SW480 (cell line): ENCODE measurements around the gene TMEM176B.
"Not testable (repeated sequence)": the region's sequence is repeated elsewhere in the genome, so short reads cannot be mapped to it uniquely, and the experiment has no call there.

ENCODE experiments used
- DNase-seq: peaks from one replicate; pipeline ENCODE4 v3.0.0-alpha.2; 2016; ENCODE audit warnings: low spot score

The TMEM176B gene

DNA sequence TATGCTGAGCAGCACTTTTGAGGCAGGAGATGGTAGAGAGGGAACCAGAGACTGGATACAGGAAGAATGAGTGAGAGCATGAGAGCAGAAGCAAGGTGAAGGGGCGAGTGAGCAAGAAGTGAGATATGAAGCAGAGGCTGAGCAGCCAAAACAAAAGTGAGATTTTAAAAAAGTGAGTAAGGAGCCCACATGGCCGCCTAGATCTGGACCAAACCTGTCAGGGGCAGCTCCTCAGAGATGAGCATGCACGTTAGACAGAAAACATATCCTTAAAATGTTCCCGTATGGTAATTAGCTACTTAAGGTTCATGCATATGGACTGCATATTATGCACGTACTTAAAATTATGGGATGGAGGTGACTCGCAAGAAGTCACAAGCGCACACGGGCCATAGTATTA is 22.9 kb upstream of the TMEM176B start:
- no peak for DNase-seq

DNA sequence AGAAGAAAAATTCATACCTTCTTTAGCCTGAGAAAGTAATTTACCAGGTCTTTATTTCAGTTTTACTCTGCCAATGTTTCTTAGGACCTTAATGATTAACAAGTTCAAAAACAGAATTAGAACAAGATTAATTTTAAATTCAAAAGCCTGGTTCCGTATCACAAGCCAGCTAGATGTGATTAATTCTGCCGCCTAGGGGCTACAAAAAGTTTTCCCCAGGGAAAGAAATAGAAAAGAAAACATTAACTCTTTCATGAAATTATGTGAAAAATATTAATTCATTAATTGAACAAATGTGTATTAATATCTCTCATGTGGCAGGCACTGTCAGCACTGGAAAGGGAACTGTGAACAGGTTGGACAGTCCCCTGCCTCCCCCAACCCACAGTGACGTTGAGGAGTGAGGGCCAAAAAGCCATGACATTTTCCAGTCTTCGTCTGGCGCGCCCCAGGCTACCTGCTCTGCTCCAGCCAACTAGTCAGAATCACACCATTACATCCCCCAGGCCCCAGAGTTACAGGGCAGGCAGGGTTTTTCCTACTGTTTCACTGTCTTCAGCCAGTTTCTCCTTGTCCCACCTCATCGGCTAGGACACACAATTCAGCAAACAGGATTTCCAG is 20.5 kb upstream of the TMEM176B start:
- no peak for DNase-seq

DNA sequence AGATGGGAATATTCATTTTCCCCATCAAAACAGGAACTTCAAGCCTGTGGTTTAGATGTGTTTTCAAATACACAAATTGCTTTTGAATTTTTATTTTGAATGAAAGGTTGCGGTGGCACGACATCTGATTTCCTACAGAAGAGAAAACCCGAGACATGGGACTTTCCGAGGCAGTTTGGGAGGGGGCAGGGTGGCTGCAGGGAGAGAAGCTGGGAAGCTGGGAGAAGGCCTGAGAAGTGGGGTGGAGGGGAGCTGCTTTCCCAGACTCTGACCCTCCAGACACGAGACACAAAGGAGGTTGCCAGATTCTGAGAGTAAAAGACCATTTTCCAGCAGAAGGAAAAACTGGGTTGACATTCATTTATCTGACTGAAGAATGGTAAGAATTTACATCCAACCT is 20.0 kb upstream of the TMEM176B start:
- no peak for DNase-seq

DNA sequence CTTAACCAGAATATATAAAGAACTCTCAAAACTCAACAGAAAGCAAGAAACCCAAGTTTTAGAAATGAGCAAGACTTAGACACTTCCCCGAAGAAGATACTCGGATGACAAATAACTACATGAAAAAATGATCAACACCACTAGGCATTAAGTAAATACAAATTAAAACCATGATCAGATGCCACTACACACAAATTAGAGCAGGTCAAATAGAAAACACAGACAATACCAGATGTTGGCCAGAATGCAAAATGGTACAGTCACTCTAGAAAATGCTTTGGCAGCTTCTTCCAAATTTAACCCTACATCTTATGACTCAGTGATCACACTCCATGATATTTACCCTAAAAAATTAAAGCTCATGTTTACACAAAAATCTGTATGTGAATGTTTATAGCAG is 18.8 kb upstream of the TMEM176B start:
- no peak for DNase-seq

DNA sequence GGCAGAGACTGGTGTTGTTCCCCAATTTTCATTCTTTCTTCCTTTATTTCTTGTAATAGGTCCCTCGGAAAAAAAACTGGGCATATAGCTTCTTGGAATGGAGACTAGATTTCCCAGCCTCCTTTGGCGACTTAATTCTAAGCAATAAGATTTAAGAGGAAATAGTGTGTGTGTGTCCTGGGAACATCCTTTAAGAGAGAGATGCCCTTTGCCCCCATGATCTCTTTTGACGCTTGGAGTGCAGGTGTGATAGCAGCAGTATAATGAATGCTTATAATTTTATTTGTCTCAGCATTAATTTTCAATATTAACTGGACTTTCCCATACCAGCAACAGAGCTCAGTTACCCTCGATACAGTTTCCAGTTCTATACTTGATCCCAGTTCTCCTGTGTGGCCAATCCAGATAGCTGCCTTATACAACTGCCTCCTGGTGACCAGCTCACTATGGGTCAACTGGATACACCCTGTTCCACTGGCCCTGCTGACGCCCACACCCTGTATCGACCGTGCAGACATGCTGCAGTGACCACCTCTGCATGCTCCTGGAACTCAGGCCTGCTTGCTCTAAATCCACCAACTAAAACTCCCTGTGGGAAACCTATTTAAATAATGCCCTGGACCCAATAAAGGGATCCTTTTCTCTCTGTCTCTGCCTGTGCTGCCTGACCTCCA is 14.3 kb upstream of the TMEM176B start:
- no peak for DNase-seq

DNA sequence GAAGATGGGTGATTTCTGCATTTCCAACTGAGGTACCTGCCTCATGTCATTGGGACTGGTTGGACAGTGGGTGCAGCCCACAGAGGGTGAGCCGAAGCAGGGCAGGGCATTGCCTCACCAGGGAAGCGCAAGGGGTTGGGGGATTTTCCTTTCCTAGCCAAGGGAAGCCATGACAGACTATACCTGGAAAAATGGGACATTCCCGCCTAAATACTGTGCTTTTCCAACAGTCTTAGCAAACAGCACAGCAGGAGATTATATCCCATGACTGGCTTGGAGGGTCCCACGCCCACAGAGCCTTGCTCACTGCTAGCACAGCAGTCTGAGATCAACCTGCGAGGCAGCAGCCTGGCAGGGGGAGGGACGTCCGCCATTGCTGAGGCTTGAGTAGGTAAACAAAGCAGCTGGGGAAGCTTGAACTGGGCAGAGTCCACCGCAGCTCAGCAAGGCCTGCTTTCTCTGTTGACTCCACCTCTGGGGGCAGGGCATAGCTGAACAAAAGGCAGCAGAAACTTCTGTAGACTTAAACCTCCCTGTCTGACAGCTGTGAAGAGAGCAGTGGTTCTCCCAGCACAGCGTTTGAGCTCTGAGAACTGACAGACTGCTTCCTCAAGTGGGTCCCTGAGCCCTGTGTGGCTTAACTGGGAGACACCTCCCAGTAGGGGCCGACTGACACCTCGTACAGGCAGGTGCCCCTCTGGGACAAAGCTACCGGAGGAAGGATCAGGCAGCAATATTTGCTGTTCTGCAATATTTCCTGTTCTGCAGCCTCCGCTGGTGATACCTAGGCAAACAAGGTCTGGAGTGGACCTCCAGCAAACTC is 7.7 kb upstream of the TMEM176B start:
- not testable (repeated sequence) for DNase-seq

DNA sequence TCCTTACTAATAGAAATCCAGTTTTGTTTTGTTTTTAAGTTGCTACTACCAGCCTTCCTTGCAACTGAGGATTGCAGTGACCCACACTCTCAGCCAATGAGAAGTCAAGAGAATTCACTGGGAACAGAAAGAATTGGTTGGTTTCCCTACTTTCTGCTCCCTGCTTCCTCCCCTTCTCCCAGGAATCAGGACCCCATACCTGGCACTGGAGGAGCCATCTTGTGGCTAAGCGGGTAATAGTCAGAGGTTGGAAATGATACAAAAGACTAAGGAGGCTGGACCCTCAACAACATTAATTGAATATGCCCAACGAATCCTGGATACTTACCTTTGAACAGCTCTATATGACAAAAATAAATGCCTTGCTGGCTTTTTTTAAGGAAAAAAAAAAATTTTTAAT is 6.7 kb upstream of the TMEM176B start:
- no peak for DNase-seq

DNA sequence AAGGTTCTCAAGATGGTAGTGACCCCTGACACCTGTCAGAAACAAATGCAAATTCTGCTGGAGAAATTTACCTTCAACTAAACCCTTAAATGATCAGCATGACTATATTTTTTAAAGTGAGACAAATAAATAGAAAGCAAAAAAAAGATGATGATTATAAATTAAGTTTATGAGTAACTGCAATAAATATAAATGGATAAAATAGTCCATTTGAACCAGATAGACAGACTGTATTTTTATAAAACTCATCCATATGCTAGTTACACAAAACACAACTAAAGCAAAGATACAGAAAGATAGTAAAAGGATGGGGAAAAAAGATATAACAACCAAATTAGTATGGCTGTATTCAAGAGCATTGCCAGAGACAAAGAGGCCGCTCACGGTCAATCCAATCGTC is 6.3 kb upstream of the TMEM176B start:
- DNase-seq = no peak

DNA sequence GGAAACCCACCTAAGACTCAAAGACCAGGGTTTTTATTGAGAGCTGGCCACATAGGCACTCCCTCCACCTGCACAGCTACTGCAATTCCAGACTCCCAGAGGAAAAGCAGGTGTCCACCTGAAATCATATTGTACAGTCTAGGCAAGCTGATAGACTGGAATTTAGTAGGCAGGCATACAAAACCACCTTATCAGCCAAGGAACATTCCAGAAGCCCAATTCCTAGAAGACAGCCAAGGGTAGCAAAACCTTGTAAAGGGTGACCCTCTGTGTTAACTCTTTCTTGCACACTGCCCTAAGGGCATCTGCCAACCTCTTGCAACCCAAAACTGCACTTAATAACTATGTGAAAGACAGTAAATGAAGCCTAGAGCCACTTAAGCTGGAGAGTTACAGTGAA is 5.7 kb upstream of the TMEM176B start:
- no peak for DNase-seq

DNA sequence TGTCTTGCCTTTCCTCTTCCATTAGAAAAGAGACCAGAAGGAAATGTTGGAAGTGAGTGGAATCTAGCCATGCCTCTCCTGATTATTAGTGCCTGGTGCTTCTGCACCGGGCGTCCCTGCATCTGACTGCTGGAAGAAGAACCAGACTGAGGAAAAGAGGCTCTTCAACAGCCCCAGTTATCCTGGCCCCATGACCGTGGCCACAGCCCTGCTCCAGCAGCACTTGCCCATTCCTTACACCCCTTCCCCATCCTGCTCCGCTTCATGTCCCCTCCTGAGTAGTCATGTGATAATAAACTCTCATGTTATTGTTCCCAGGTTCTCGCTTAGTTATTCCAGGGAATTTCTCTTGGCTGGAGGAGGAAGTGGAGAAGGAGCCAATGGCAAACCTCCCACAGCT is 4.6 kb upstream of the TMEM176B start:
- no peak for DNase-seq

DNA sequence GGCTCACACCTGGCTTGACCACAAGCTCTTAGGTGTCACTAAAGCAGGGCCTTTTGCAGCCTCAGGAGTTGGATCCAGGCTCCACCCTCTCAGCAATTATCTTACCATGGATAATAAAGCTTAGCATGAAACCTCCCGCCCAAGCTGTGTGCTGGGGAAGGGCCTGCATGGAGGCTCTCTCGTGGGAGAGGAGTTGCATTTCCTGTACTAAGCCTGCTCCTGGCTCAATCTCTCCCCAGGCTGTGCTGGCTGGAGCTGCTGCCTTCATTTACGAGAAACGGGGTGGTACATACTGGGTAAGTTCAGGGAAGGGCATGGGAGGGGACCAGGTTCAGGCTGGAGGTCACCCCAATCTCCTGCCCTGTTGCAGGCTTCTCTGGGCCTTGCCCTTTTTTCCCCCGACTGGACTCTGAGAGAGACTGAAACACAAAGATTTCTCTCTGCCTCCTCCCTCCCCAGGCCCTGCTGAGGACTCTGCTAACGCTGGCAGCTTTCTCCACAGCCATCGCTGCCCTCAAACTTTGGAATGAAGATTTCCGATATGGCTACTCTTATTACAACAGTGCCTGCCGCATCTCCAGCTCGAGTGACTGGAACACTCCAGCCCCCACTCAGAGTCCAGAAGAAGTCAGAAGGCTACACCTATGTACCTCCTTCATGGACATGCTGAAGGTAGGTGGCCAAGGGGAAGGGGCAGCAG is 3.1 kb upstream of the TMEM176B start:
- no peak for DNase-seq

DNA sequence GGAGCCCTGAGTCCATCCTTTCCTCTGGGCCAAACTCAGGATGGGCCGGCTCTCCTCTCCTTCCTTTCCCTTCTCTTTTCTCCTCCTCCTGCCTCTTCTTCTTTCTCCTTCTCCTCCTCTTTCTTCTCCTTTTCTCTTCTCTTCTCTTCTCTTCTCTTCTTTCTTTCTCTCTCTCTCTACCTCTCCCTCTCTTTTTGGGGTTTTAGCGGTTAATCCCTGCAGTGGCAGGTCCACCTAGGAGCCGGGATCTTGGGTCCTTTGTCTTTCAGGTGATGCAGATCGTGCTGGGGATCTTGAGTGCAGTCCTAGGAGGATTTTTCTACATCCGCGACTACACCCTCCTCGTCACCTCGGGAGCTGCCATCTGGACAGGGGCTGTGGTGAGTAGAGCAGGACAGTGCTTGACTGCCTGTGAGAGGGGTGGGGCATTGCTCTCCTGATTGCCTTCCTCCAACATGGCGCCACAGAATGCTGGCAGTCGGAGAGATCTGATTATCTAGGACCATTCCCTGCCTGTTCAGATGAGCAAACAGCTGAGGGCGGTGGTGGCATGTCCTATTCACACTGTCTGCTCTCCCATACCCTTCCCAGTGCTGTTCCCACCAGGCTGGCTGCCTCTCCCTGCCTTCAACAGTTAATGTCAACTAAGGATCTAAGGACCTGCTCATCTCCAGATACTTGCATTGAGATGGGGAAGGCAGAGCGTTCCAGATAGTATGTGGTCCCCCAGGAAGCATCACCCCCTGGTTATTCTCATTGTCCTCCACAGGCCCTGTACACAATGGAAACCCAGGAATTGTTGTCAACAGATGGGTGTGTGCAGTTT is 2.0 kb upstream of the TMEM176B start:
- no peak for DNase-seq

DNA sequence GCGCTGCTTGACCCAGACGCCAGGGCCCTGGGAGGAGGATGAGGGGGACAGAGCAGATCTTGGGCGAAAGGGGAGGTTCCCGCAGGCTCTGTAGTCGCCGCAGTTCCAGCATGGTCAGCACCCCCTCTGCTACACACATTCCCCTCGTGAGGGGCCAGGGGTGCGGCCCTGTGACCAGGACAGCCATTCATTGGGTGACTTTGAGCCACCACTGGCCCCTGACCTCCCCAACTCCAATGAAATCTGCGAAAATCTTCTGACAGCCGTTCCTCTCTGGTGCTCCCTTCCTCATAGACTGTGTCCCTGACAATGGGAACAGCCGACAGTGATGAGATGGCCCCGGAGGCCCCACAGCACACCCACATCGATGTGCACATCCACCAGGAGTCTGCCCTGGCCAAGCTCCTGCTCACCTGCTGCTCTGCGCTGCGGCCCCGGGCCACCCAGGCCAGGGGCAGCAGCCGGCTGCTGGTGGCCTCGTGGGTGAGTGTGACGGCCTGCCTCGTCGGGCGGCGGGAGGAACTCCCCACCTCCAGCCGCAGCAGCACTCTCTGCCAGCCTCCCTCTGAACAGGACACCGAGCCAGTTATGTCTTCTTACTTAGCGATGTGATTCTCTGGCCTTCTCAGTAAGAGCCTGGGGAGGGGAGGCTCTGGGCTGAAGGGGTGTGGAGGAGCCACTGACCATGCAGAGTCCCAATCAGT is 1.2 kb upstream of the TMEM176B start:
- DNase-seq = no peak

DNA sequence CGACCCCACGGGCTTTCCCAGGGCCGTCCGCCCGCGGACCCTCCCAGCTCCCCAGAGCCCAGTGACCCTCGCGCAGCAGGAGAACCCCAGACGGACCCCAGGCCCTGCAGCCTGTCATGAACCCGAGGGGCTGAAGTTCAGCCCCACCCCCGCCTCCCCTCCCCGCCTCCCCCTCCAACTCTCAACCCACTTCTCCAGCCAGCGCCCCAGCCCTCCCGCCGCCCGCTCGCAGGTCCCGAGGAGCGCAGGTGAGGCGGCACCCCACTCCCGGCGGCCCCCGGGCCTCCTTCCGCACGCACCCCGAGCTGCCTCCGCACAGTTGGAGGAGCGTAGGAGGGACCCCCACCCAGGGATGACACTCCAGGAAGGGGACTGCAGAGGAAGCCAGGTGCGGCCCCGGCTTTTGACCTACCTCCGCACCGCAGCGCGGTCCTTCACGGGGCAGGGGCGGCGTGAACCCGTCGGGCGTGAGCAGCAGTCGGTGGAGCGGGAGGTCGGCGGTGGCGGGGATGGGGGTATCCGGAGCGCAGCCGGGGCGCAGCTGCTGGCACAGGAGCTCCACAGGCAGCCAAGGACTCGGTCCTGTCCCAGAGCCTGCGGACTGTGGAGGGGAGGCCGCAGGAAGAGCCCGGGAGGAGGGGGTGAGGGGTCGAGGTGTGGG is 547 bp upstream of the TMEM176B start, which contains the start of gene TMEM176A:
TSS of gene TMEM176A (plus strand) at position 189 of the 661 bp plus-strand sequence. CDS start 782 bp downstream, outside the sequence.
- no peak for DNase-seq

DNA sequence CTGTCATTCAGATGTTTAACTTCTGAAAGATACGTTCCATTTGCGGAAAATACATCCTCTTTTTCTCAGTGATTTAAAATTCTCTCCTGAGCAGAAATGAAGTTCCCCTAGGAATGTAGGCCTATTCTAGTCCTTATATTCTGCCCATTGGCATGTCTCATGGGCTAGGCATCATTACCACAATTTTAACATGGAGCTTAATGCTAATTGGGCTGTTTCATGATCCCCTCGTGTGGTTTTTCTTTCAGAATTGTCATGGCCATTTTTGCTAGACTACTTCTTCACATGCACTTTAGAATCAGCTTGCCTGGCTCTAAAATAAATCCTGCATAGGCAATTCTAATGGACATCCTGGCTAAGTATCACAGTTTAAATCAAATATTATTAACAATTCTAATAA is 1.0 kb downstream of the TMEM176B start:
- no peak for DNase-seq

DNA sequence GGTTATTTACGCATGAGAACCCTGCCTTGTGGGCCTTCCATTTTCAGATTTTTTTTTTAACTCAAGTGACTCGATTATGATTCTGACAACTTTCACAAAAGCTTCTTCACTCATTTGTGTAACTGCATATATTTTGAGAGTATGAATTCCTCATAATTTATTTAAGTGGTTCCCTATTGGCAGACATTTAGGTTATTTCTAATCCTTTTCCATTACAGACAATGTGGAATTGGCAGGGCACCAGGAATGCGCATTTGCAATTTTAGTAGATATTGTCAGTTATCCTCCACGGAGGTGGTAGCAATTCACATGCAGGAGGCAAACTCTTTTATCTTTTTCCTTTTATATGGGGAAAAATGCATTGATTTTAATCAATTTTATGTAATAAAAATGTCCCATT is 2.5 kb downstream of the TMEM176B start:
- no peak for DNase-seq

DNA sequence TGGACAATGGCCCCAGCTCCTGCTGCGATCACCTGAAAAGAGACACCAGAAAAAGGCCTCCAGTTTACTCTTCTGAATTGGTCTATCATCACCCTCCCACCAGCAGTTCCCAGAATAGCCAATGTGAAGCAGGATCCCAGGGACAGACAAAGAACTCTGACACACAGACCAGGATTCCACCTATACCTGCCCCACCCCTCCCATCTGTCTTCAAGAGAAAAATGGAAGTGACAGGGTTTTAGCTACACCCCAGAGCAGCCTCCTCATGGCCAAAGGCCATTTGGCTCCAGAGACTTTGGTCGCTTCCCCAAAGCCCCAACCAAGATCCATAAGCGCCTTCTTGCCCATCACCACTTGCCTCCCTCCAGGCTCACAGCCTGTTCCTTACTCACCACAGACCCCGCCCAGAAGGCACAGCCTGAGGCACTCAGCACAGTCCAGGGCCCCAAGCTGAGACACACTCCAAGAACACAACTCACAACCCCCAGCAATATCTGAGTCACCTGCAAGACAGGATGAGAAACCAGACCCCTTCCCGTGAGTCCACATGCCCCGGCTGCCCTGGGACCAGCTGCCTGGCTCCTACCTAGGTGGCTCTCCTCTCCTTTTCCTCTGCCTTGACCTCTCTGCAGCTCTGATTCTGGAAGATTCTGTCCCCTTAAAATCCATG is 6.5 kb downstream of the TMEM176B start:
- DNase-seq = no peak

DNA sequence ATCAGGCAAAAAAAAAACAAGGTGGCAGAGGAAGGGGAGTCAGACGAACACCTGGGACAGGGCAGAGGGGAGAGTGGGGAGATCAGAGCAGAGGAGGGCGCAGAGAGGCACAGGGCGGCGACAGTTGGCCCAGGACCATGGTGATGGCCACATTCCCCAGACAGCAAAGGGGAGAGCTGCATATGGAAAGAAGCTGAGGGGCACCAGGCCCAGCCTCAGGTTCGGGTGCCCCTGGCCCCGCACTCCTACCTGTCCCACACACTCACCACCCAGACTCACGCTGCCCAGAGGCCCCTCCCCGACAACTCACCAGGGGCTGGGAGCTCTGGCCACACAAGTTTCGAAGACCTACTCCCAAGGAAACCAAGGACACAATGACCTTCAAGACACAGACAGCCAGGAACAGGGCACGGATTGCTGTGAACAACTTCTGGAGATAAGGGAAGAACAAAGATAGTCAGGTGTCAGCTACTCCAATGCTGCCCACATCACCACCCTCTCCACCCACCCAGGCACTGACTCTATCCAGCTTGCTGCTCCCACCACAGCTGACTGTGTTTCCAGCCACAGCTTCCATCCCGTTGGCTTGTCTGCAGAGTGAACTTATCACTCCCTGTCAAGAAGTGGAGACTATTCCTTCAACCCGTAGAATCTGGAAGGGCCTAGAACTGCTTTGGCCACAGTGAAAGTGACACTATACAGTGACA is 8.3 kb downstream of the TMEM176B start:
- DNase-seq = no peak

DNA sequence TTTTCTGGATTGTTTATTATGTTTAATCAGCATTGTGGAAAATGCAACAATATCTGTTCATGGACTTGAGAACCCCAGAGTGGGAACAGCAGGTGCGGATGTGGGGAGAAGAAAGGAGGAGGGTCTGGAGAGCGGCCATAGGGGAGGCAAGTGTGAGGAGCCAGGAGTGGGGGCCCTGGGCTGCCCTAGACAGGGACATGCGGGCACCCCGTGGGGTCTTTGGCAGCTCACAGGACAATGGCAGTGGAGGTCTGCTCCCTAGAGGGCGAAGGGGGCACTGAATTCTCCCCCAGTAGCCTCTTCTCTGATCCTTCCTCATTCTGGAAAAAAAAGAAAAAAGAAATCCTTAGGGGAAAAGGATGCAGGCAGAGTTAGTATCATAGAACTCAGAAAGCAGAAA is 8.9 kb downstream of the TMEM176B start:
- no peak for DNase-seq
